Measurements from ENCODE around the gene MRPL58. TPM values are rescaled to one million over a fixed set of nuclear protein-coding genes. Genes with fewer than 3 reads are reported as not detected.
"Not testable (repeated sequence)": the region's sequence is repeated elsewhere in the genome, so short reads cannot be mapped to it uniquely, and the experiment has no call there.

Gene MRPL58
- polyA plus RNA-seq, 1 donor (not counting 4 experiments of a cell fraction or from before 2014, with no cell fraction given) = 61.1 TPM

- H3K4me3 ChIP-seq (ENCODE audit: control insufficient read depth in 2 of 3, extremely low read depth in 1 of 3, insufficient read depth in 2 of 3, low read depth in 1 of 3, low read length in 3 of 3) = no peak overlapping the region
- H3K27ac ChIP-seq (ENCODE audit: control insufficient read depth, insufficient read depth, low read length) = no peak overlapping the region
- no peak for FAIRE-seq
- H3K9me3 ChIP-seq (ENCODE audit: control insufficient read depth, low read depth, low read length) = no peaks in the 10 kb centered on the region
- no peak overlapping the region for H2AFZ ChIP-seq (ENCODE audit: control insufficient read depth, low read length)
- H3K79me2 ChIP-seq (ENCODE audit: control insufficient read depth, insufficient read depth, low read length) = no peaks in the 10 kb centered on the region
- H4K20me1 ChIP-seq (ENCODE audit: control insufficient read depth, extremely low read depth, insufficient read depth, low read length) = no peaks in the 10 kb centered on the region
- H3K9me1 ChIP-seq (ENCODE audit: control insufficient read depth, extremely low read depth, insufficient read depth, low read length) = no peaks in the 10 kb centered on the region
- H3K4me2 ChIP-seq (ENCODE audit: control insufficient read depth, extremely low read depth, insufficient read depth, low read depth, low read length) = no peak overlapping the region
- TF ChIP-seq CTCF (optimal IDR thresholded peaks at IDR 0.05 in 1 of 3, IDR thresholded peaks at IDR 0.05 in 1 of 3, conservative IDR thresholded peaks at IDR 0.05 in 1 of 3; ENCODE audit: extremely low read depth in 1 of 3, insufficient read depth in 2 of 3, low read length in 3 of 3) (no peak), EZH2 (IDR thresholded peaks at IDR 0.05; ENCODE audit: low read length) (no peak)
- DNase-seq (ENCODE audit: low read depth, low spot score) = no peak
- peaks cover under 1 to 32% of the 10 kb centered on the region in 2 experiments for H3K36me3 ChIP-seq (ENCODE audit: control insufficient read depth in 2 of 2, extremely low read depth in 1 of 2, insufficient read depth in 2 of 2, low read length in 2 of 2)
- no peak overlapping the region for H3K9ac ChIP-seq (ENCODE audit: control insufficient read depth, extremely low read depth, insufficient read depth, low read length)
- dilution Hi-C loops (cut with MboI; ENCODE audit: extremely low pct_ligation_motif_present, low sequenced_read_pairs) = no loop called here
- H3K27me3 ChIP-seq (ENCODE audit: control insufficient read depth, extremely low read depth, insufficient read depth, low read length) = no peaks in the 10 kb centered on the region
- no peaks in the 10 kb centered on the region for H3K4me1 ChIP-seq (ENCODE audit: control insufficient read depth, extremely low read depth, insufficient read depth, low read length)
Observed at GRCh38 chr17:75004371-75004770, 8.1 kb upstream of the MRPL58 start.

- H3K79me2 ChIP-seq (ENCODE audit: control insufficient read depth, insufficient read depth, low read length) = no peaks in the 10 kb centered on the region
- no peaks in the 10 kb centered on the region for H4K20me1 ChIP-seq (ENCODE audit: control insufficient read depth, extremely low read depth, insufficient read depth, low read length)
- no peaks in the 10 kb centered on the region for H3K4me1 ChIP-seq (ENCODE audit: control insufficient read depth, extremely low read depth, insufficient read depth, low read length)
- dilution Hi-C loops (cut with MboI; ENCODE audit: extremely low pct_ligation_motif_present, low sequenced_read_pairs) = no loop called here
- H3K4me2 ChIP-seq (ENCODE audit: control insufficient read depth, extremely low read depth, insufficient read depth, low read depth, low read length) = no peak overlapping the region
- no peak overlapping the region for H3K9ac ChIP-seq (ENCODE audit: control insufficient read depth, extremely low read depth, insufficient read depth, low read length)
- no peaks in the 10 kb centered on the region for H3K27me3 ChIP-seq (ENCODE audit: control insufficient read depth, extremely low read depth, insufficient read depth, low read length)
- FAIRE-seq = no peak
- H3K9me1 ChIP-seq (ENCODE audit: control insufficient read depth, extremely low read depth, insufficient read depth, low read length) = no peaks in the 10 kb centered on the region
- peaks cover 0 to 27% of the 10 kb centered on the region in 2 experiments for H3K36me3 ChIP-seq (ENCODE audit: control insufficient read depth in 2 of 2, extremely low read depth in 1 of 2, insufficient read depth in 2 of 2, low read length in 2 of 2)
- no peak overlapping the region for H3K4me3 ChIP-seq (ENCODE audit: control insufficient read depth in 2 of 3, extremely low read depth in 1 of 3, insufficient read depth in 2 of 3, low read depth in 1 of 3, low read length in 3 of 3)
- no peak for DNase-seq (ENCODE audit: low read depth, low spot score)
- no peak for TF ChIP-seq CTCF (optimal IDR thresholded peaks at IDR 0.05 in 1 of 3, IDR thresholded peaks at IDR 0.05 in 1 of 3, conservative IDR thresholded peaks at IDR 0.05 in 1 of 3; ENCODE audit: extremely low read depth in 1 of 3, insufficient read depth in 2 of 3, low read length in 3 of 3)
- TF ChIP-seq EZH2 (IDR thresholded peaks at IDR 0.05; ENCODE audit: low read length) = no peak
- no peak overlapping the region for H2AFZ ChIP-seq (ENCODE audit: control insufficient read depth, low read length)
- H3K27ac ChIP-seq (ENCODE audit: control insufficient read depth, insufficient read depth, low read length) = no peak overlapping the region
- H3K9me3 ChIP-seq (ENCODE audit: control insufficient read depth, low read depth, low read length) = no peaks in the 10 kb centered on the region
Observed at GRCh38 chr17:75005291-75005690, 7.2 kb upstream of the MRPL58 start.

DNA sequence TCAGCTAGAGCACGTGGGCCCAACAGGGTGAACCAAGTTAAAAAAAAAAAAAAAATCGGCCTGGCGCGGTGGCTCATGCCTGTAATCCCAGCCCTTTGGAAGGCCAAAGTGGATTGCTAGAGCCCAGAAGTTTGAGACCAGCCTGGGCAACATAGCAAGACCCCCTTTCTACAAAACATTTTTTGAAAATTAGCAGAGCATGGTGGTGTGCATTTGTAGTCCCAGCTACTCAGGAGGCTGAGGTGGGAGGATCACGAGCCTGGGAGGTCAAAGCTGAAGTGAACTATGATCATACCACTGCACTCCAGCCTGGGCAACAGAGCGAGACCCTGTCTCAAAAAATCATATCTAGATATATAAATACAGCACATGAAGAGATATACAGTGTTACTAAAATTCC, 6.4 kb upstream of the MRPL58 start:
- not testable (repeated sequence) for FAIRE-seq

More for the DNA sequence above, 6.4 kb upstream of the MRPL58 start:
- H3K79me2 ChIP-seq (ENCODE audit: control insufficient read depth, insufficient read depth, low read length); H3K27ac ChIP-seq (ENCODE audit: control insufficient read depth, insufficient read depth, low read length); H3K9ac ChIP-seq (ENCODE audit: control insufficient read depth, extremely low read depth, insufficient read depth, low read length); H3K27me3 ChIP-seq (ENCODE audit: control insufficient read depth, extremely low read depth, insufficient read depth, low read length); H4K20me1 ChIP-seq (ENCODE audit: control insufficient read depth, extremely low read depth, insufficient read depth, low read length); dilution Hi-C loops (cut with MboI; ENCODE audit: extremely low pct_ligation_motif_present, low sequenced_read_pairs); H3K9me1 ChIP-seq (ENCODE audit: control insufficient read depth, extremely low read depth, insufficient read depth, low read length); H3K4me3 ChIP-seq (ENCODE audit: control insufficient read depth in 2 of 3, extremely low read depth in 1 of 3, insufficient read depth in 2 of 3, low read depth in 1 of 3, low read length in 3 of 3); H2AFZ ChIP-seq (ENCODE audit: control insufficient read depth, low read length); H3K9me3 ChIP-seq (ENCODE audit: control insufficient read depth, low read depth, low read length); H3K4me1 ChIP-seq (ENCODE audit: control insufficient read depth, extremely low read depth, insufficient read depth, low read length); H3K4me2 ChIP-seq (ENCODE audit: control insufficient read depth, extremely low read depth, insufficient read depth, low read depth, low read length); DNase-seq (ENCODE audit: low read depth, low spot score): not testable (repeated sequence)
- peaks cover 0 to 27% of the 10 kb centered on the region in 2 experiments for H3K36me3 ChIP-seq (ENCODE audit: control insufficient read depth in 2 of 2, extremely low read depth in 1 of 2, insufficient read depth in 2 of 2, low read length in 2 of 2)

All from keratinocyte (primary cell).